Measurements from ENCODE around the gene ATP8A2. TPM values are rescaled to one million over a fixed set of nuclear protein-coding genes. Genes with fewer than 3 reads are reported as not detected.

ATP8A2 gene
- total RNA-seq, 3 donors from 2014 or later: under 0.01 to 1.0 (median under 0.01) TPM

DNA sequence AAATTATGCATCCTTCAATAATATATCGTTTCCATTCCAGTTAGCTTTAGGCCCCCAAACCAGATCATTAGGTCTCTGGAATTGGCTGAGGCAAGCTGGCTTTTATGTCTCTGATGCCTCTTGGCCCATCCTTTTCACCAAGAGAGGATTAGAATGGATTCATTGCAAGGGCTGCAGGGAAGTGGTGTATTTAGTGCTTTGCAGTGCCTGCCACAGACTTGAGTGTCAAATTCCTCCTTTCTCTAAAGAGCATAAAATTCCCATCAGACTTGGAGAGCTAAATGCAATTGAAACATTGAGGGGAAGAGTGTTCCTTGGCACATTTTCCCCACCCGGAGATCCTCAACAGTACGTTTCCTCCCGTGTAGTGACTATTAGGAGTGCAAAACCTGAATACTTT lies 302.6 kb downstream of the ATP8A2 start:
- H3K27ac ChIP-seq: no peak overlapping the region
- TF ChIP-seq, protein P1, sequence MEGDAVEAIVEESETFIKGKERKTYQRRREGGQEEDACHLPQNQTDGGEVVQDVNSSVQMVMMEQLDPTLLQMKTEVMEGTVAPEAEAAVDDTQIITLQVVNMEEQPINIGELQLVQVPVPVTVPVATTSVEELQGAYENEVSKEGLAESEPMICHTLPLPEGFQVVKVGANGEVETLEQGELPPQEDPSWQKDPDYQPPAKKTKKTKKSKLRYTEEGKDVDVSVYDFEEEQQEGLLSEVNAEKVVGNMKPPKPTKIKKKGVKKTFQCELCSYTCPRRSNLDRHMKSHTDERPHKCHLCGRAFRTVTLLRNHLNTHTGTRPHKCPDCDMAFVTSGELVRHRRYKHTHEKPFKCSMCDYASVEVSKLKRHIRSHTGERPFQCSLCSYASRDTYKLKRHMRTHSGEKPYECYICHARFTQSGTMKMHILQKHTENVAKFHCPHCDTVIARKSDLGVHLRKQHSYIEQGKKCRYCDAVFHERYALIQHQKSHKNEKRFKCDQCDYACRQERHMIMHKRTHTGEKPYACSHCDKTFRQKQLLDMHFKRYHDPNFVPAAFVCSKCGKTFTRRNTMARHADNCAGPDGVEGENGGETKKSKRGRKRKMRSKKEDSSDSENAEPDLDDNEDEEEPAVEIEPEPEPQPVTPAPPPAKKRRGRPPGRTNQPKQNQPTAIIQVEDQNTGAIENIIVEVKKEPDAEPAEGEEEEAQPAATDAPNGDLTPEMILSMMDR (IDR thresholded peaks at IDR 0.05): no peak
- no peak for DNase-seq (ENCODE audit: low spot score in 2 of 2)
- no peaks in the 10 kb centered on the region for H3K4me1 ChIP-seq
- no peaks in the 10 kb centered on the region for H3K27me3 ChIP-seq
- H3K9me3 ChIP-seq: peaks cover 5 to 6% of the 10 kb centered on the region in 2 donors
- intact Hi-C loops (cut with DNase I; ENCODE audit: low total_unique reads): no loop called here
- H3K4me3 ChIP-seq: no peak overlapping the region
- no peaks in the 10 kb centered on the region for H3K36me3 ChIP-seq

DNA sequence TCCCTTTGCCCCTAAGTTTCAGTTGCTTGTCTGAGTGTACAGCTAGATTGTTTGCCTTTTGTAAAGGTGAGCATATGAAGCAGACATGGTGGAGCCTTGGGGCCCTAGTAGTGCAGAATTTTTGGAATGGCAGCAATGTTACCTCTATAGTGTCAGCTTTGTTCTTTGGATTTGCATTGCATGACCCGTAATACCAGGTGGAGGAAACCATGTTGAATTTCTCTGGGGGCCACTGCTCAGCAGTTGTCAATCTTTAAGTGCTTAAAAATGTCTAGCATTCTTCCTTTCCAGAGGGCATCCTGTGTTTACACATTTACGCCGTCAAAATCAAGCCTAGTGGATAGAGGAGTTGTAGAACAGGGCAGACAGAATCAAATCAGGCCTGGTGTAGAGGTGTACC lies 303.3 kb downstream of the ATP8A2 start:
- no peak for DNase-seq (ENCODE audit: low spot score in 2 of 2)
- H3K9me3 ChIP-seq: no peaks in the 10 kb centered on the region
- H3K27ac ChIP-seq: no peak overlapping the region
- TF ChIP-seq, protein P1 (IDR thresholded peaks at IDR 0.05): no peak
- TF ChIP-seq POLR2A (IDR thresholded peaks at IDR 0.05): no peak
- no peak for TF ChIP-seq POLR2AphosphoS5 (IDR thresholded peaks at IDR 0.05)
- intact Hi-C loops (cut with DNase I; ENCODE audit: low total_unique reads): no loop called here
- no peaks in the 10 kb centered on the region for H3K36me3 ChIP-seq
- no peak overlapping the region for H3K4me3 ChIP-seq
- H3K4me1 ChIP-seq: no peaks in the 10 kb centered on the region
- no peaks in the 10 kb centered on the region for H3K27me3 ChIP-seq

DNA sequence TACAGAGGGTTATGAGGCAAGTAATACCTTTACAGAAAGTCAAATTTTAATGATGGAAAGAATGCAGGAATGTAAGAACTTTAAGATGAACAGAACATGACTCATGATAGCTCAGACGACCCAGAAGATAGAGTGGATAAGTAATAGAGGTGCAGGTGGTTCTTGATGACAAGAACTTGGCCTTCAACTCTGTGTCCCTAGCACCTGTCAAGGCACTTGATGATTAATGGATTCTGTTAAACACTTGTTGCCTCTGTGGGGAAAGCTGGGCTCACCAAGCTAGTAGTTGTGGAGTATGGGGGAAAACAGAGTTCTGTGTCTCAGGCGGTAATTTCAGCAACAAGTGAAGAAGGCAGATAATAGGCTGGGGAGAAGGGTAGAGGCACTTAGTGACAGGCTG lies 306.2 kb downstream of the ATP8A2 start:
- DNase-seq (ENCODE audit: low spot score in 2 of 2): no peak
- Histone ChIP-seq H3K4me1 (no peaks in the 10 kb centered on the region), H3K27ac (no peak overlapping the region), H3K27me3 (no peaks in the 10 kb centered on the region), H3K9me3 (no peaks in the 10 kb centered on the region), H3K36me3 (no peaks in the 10 kb centered on the region), H3K4me3 (no peak overlapping the region)
- no peak for TF ChIP-seq POLR2A (IDR thresholded peaks at IDR 0.05)
- TF ChIP-seq, protein P1 (IDR thresholded peaks at IDR 0.05): no peak
- intact Hi-C loops (cut with DNase I; ENCODE audit: low total_unique reads): no loop called here

DNA sequence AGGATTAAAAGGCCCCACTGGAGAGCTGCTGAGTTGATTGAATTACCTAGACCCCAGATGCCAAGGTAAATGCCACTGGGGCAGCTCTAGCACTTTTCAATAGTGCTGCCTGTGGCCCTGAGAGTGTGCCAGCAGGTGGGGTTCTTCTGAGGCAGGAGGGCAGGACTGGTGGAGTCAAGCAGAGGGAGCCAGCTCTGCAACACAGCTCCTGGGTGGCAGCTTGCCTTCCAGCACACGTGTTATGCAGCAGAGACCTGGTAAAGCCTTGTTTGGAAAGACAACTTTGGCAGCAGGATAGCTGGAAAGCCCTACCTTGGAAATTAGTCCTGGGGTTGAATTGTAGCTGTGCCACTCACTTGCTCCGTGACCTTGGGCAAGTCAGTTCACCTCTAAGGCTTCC lies 306.6 kb downstream of the ATP8A2 start:
- no peaks in the 10 kb centered on the region for H3K9me3 ChIP-seq
- no peak overlapping the region for H3K4me3 ChIP-seq
- TF ChIP-seq, protein P1 (IDR thresholded peaks at IDR 0.05): no peak
- TF ChIP-seq POLR2AphosphoS5 (IDR thresholded peaks at IDR 0.05) (no peak), POLR2A (IDR thresholded peaks at IDR 0.05) (no peak)
- intact Hi-C loops (cut with DNase I; ENCODE audit: low total_unique reads): no loop called here
- no peaks in the 10 kb centered on the region for H3K36me3 ChIP-seq
- no peak overlapping the region for H3K27ac ChIP-seq
- DNase-seq (ENCODE audit: low spot score in 2 of 2): no peak
- H3K27me3 ChIP-seq: no peaks in the 10 kb centered on the region
- H3K4me1 ChIP-seq: no peaks in the 10 kb centered on the region

DNA sequence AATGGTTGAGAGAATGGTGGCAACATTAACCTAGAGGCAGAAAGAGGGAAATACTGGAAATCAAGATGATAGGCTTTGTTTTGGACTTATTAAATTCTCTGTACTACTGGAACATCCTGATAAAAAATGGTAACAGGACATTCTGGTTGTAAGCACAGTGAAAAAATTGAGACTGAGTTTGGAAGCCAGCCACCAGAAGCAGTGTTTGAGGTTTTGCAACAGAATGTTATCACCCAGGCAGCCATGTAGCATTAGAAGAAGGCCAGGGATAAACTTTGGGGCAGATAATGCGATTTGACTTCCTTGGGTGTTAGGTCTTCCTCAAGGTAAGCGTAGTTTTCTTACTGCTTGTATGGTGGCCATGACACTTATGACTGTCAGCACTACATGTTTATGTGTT lies 307.4 kb downstream of the ATP8A2 start:
- H3K27ac ChIP-seq: no peak overlapping the region
- no peak for TF ChIP-seq POLR2AphosphoS5 (IDR thresholded peaks at IDR 0.05)
- TF ChIP-seq POLR2A (IDR thresholded peaks at IDR 0.05): no peak
- TF ChIP-seq, protein P1 (IDR thresholded peaks at IDR 0.05): no peak

More for the DNA sequence above, 307.4 kb downstream of the ATP8A2 start:
- no peak overlapping the region for H3K4me3 ChIP-seq
- no peaks in the 10 kb centered on the region for H3K27me3 ChIP-seq
- H3K9me3 ChIP-seq: no peaks in the 10 kb centered on the region
- intact Hi-C loops (cut with DNase I; ENCODE audit: low total_unique reads): no loop called here
- no peak for DNase-seq (ENCODE audit: low spot score in 2 of 2)
- no peaks in the 10 kb centered on the region for H3K4me1 ChIP-seq
- H3K36me3 ChIP-seq: no peaks in the 10 kb centered on the region
